Epidermal melanocyte (primary cell): Measurements from ENCODE around the gene PRKN.

Source experiments
- DNase-seq: peaks from one replicate; pipeline ENCODE4 v3.0.0; 2011; ENCODE audit warnings: low spot score; ENCODE audit not compliant: insufficient read length

The PRKN gene

GRCh38 chr6:161976553-161976952, 751.0 kb downstream of the PRKN start:
- DNase-seq: no peak

- DNase-seq: no peak
These were observed 754.5 kb downstream of the PRKN start for GRCh38 chr6:161973064-161973463.

GRCh38 chr6:161971043-161971442, 756.5 kb downstream of the PRKN start:
- no peak for DNase-seq

- DNase-seq: no peak
These were observed 763.8 kb downstream of the PRKN start for GRCh38 chr6:161963634-161964234.

- no peak for DNase-seq
These were observed 764.4 kb downstream of the PRKN start for GRCh38 chr6:161963181-161963580.

- no peak for DNase-seq
These were observed 765.8 kb downstream of the PRKN start for GRCh38 chr6:161961796-161962195.

- no peak for DNase-seq
These were observed 766.5 kb downstream of the PRKN start for GRCh38 chr6:161961046-161961445.

GRCh38 chr6:161959072-161959471, 768.5 kb downstream of the PRKN start:
- DNase-seq: no peak

GRCh38 chr6:161956082-161956481, 771.5 kb downstream of the PRKN start:
- DNase-seq: no peak

- DNase-seq: no peak
These were observed 772.8 kb downstream of the PRKN start for GRCh38 chr6:161954699-161955276.

- no peak for DNase-seq
These were observed 773.5 kb downstream of the PRKN start for GRCh38 chr6:161954077-161954476.

- no peak for DNase-seq
These were observed 776.4 kb downstream of the PRKN start for GRCh38 chr6:161951126-161951525.

- DNase-seq: no peak
These were observed 778.0 kb downstream of the PRKN start for GRCh38 chr6:161949531-161949930.

- DNase-seq: no peak
These were observed 779.1 kb downstream of the PRKN start for GRCh38 chr6:161948462-161948861.

GRCh38 chr6:161947371-161947770, 780.2 kb downstream of the PRKN start:
- DNase-seq: no peak

GRCh38 chr6:161946461-161946860, 781.1 kb downstream of the PRKN start:
- no peak for DNase-seq

GRCh38 chr6:161943561-161943960, 784.0 kb downstream of the PRKN start:
- no peak for DNase-seq

- no peak for DNase-seq
These were observed 786.0 kb downstream of the PRKN start for GRCh38 chr6:161941565-161941964.

GRCh38 chr6:161940519-161940918, 787.0 kb downstream of the PRKN start:
- no peak for DNase-seq

GRCh38 chr6:161926324-161926723, 801.2 kb downstream of the PRKN start:
- no peak for DNase-seq

- DNase-seq: no peak
These were observed 803.0 kb downstream of the PRKN start for GRCh38 chr6:161924516-161925116.

GRCh38 chr6:161922631-161923119, 804.9 kb downstream of the PRKN start:
- no peak for DNase-seq
